ENCODE data around the gene LRRC36.
A peak's percentile ranks its signal among the peaks of the same experiment; 100 is the strongest.

The LRRC36 gene, protein sequence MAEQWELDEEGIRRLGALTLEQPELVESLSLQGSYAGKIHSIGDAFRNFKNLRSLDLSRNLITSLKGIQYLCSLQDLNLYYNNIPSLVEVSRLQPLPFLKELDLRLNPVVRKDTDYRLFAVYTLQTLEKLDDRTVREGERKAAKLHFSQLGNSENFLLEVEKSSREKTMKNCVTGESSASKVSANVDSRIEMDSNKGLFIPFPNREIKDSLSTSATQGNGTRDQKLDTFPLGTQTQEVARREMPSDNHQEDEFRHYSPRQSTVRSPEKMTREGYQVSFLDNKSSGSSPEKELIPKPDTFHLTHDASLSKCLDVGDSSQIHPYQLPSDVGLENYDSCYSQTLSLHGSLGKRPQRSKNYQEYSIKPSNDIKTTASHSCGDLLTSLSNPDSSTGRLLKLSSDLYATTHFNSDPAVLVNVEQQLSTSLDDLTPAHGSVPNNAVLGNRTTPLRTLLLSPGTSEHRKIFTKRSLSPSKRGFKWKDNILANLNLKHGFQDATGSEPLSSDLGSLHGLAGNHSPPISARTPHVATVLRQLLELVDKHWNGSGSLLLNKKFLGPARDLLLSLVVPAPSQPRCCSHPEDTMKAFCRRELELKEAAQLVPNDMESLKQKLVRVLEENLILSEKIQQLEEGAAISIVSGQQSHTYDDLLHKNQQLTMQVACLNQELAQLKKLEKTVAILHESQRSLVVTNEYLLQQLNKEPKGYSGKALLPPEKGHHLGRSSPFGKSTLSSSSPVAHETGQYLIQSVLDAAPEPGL

GRCh38 chr16:67326472-67327309 lies at the start of gene LRRC36, which contains the start of gene KCTD19:
Gene LRRC36 (plus strand): TSS chr16:67326815. CDS start chr16:67326863, 48 bp downstream.
Gene KCTD19 (minus strand): TSS chr16:67326741. CDS start chr16:67326707, 34 bp downstream.
- peak; percentile 20 to 24 for DNase-seq

- no peak for DNase-seq
Observed at GRCh38 chr16:67277294-67277998, 49.2 kb upstream of the LRRC36 start.

- DNase-seq: no peak
Observed at GRCh38 chr16:67277999-67278772, 48.4 kb upstream of the LRRC36 start.

GRCh38 chr16:67278773-67279295 lies 47.8 kb upstream of the LRRC36 start:
- peak; percentile 31 to 39 for DNase-seq

GRCh38 chr16:67279296-67280089 lies 47.1 kb upstream of the LRRC36 start, which contains the start of gene PLEKHG4:
Gene PLEKHG4 (plus strand): TSS chr16:67279532. CDS start chr16:67280045, 513 bp downstream.
- peak; percentile 67 to 76 for DNase-seq

DNA sequence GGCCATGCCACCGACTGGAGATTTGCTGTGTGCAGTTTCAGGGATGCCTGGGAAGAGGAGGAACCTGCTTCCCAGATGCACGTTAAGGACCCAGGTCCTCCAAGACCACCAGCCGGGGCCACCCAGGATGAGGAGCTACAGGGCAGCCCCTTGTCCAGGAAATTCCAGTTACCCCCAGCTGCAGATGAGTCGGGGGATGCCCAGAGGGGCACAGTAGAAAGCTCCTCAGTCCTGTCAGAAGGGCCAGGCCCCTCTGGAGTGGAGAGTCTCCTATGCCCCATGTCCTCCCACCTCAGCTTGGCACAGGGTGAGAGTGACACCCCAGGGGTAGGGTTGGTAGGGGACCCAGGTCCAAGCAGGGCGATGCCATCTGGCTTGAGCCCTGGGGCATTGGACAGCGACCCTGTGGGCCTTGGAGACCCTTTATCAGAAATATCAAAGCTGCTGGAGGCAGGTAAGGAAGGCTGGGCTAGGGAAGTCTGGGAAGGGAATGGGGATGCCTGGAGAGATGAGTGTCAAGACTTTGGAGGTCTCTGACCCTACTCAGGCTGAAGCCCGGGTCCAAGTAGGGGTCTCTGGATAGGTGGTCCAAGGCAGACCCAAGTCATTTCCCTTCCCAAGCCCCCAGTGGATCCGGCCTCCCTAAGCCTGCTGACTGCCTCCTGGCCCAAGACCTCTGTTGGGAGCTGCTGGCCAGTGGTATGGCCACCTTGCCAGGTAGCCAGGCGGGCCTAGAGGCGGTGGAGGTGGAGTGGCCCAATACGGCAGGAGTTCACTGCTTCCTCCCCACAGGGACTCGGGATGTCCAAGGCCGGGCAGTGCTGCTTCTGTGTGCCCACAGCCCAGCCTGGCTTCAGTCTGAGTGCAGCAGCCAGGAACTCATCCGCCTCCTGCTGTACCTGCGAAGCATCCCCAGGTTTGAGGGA lies 46.3 kb upstream of the LRRC36 start:
- DNase-seq: no peak

DNA sequence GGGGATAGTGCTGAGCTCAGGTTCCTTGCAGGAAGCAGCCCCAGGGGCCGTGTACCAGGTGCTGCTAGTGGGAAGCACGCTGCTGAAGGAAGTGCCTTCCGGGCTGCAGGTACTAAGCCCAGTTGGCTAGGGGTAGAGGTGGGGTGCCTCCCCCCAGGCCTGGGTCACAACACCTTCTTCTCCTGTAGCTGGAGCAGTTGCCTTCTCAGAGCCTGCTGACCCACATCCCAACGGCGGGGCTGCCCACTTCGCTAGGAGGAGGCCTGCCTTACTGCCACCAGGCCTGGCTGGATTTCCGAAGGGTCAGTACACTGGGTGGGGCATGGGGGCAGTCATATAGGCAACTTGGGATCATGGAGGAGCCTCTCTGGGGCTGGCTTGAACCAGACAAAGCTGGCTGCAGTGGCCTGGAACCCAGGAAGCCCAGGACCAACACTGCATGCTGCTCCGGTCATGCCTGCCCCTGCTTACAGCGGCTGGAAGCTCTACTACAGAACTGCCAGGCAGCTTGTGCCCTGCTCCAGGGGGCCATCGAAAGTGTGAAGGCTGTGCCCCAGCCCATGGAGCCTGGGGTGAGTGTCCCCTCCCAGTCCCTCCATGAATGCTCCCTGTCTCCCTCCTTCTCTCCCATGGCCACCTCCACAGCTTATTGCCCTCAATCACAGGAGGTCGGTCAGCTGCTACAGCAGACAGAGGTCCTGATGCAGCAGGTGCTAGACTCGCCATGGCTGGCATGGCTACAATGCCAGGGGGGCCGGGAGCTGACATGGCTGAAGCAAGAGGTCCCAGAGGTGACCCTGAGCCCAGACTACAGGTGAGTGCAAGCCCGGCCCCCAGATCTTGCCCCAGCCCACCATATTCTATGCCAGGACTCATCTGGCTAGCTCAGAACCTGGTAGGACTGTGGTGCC lies 44.8 kb upstream of the LRRC36 start:
- no peak for DNase-seq

DNA sequence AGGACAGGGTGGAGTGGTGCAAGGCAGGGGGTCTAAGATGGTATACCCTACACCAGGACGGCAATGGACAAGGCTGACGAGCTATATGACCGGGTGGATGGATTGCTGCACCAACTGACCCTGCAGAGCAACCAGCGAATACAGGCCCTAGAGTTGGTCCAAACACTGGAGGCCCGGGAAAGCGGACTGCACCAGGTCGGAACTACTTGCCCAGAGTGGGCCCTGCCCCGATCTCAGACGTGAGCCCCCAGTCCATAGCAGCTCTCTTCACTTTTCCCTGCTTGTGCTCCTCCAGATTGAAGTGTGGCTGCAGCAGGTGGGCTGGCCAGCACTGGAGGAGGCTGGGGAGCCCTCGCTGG lies 44.2 kb upstream of the LRRC36 start:
- no peak for DNase-seq

GRCh38 chr16:67283039-67283825 lies 43.4 kb upstream of the LRRC36 start:
- no peak for DNase-seq

DNA sequence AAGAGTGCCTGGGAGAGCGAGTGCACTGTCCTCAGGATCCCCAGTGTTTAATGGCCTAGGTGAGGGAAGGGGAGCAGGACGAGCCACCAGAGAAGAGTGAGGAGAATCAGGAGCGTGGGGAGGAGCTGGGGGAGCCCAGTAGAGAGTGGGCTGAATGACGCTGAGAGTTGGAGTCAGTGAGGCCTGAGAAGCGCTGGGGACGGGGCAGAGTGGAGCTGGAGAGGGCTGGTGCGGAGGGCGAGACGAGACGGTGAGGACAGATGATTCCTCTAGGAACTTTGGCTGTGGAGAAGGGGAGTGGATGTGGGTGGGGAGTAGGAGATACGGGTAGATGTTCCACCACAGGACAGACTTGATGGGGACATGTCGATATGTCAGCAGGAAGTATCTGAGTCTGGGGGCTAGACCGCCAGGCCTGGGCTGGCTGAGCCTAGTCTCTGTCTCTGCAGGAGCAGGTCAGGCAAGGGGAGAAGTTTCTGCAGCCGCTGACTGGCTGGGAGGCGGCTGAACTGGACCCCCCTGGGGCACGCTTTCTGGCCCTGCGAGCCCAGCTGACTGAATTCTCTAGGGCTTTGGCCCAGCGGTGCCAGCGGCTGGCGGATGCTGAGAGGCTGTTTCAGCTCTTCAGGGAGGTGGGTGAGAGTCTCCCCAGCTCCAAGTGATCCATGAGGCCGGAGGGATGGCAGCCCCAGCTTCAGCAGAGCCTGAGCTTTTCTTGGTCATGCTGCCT lies 42.6 kb upstream of the LRRC36 start:
- DNase-seq: no peak

DNA sequence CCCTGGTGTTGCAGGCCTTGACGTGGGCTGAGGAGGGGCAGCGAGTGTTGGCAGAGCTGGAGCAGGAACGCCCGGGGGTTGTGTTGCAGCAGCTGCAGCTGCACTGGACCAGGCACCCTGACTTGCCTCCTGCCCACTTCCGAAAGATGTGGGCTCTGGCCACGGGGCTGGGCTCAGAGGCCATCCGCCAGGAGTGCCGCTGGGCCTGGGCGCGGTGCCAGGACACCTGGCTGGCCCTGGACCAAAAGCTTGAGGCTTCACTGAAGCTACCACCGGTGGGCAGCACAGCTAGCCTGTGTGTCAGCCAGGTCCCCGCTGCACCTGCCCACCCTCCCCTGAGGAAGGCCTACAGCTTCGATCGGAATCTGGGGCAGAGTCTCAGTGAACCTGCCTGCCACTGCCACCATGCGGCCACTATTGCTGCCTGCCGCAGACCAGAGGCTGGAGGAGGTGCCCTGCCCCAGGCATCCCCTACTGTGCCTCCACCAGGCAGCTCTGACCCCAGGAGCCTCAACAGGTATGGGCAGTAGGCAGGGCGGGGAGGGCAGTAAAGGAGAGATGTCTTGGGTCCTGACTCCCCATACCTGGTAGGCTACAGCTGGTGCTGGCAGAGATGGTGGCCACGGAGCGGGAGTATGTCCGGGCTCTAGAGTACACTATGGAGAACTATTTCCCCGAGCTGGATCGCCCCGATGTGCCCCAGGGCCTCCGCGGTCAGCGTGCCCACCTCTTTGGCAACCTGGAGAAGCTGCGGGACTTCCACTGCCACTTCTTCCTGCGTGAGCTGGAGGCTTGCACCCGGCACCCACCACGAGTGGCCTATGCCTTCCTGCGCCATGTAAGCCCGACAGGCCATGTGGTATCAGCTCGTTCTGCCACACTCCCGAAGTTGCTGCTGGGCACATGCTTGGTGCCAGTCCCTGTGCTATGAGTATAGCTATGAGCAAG lies 41.6 kb upstream of the LRRC36 start:
- no peak for DNase-seq

- no peak for DNase-seq
Observed at GRCh38 chr16:67286441-67287235, 40.0 kb upstream of the LRRC36 start.

DNA sequence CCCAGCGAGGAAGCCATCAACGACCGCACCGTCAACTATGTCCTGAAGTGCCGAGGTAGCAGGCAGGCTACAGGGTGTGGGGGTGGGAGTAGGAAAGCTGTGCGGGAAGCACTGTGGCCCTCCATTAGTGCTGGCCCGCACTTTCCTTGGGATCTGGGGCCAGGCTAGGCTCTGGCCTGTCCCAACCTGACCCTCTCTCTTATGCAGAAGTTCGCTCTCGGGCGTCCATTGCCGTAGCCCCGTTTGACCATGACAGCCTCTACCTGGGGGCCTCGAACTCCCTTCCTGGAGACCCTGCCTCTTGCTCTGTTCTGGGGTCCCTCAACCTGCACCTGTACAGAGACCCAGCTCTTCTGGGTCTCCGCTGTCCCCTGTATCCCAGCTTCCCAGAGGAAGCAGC lies 38.7 kb upstream of the LRRC36 start:
- DNase-seq: no peak

DNA sequence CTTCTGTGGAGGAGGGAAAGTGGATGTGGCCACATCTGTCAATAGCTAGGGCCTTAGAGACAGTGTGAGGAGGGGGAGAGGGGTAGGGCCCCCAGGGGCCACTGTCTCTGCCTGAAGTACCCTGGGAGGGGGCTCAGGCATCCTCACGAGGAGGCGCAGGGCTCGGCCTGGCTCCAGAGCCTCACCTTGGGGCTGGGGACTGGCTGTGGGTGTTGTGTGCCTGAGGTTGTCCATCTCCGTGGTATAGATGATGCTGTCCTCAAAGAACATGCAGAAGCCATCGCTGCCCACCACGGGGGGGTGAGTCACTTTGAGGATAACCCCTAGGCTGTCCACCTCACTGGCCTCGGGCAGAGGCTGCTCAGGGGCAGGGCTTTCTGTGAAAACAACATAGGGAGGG lies 35.2 kb upstream of the LRRC36 start:
- no peak for DNase-seq

All from activated CD4-positive, alpha-beta T cell treated with anti-CD3 and anti-CD28 coated beads, Interleukin-2, amount 50 U/mL, for 4 hours (primary cell).